Measurements from ENCODE around the gene PPP1R37. TPM values are rescaled to one million over a fixed set of nuclear protein-coding genes. Genes with fewer than 3 reads are reported as not detected.
A peak's percentile ranks its signal among the peaks of the same experiment; 100 is the strongest.

The PPP1R37 gene
- total RNA-seq, 1 donor from 2014 or later: 31.1 TPM

- TF ChIP-seq CTCF (IDR thresholded peaks at IDR 0.05): no peak
- Histone ChIP-seq H3K27me3 (no peaks in the 10 kb centered on the region), H3K4me1 (peaks cover under 1% of the 10 kb centered on the region), H3K4me3 (no peak overlapping the region), H3K36me3 (no peaks in the 10 kb centered on the region), H3K27ac (no peak overlapping the region), H3K9me3 (no peaks in the 10 kb centered on the region)
- intact Hi-C loops (cut with DNase I): no loop called here
- ATAC-seq: peak; percentile 20
- no peak for DNase-seq
These were observed 38.1 kb downstream of the PPP1R37 start for GRCh38 chr19:45130888-45131615.

DNA sequence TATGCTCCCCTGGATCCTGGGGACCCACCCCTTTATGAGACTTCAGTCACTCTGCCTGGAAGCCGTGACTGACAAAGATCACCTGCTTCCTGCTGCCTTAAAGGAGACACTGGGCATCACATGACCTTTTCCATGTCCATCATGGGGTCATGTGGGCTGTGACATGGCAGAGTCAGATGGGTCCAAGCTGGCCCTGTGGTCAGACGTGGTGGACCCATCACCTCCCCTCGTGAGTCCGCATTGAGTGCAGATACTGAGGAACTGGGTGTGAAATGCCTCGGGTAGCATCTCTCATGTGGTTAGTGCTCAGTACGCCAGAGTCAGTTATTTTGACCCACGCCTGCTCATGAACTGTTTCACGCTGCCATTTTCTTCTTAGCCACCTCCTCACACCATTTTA, 40.7 kb downstream of the PPP1R37 start:
- no peaks in the 10 kb centered on the region for H3K36me3 ChIP-seq
- ATAC-seq (no peak), DNase-seq (no peak)
- intact Hi-C loops (cut with DNase I): no loop called here
- H3K4me1 ChIP-seq: no peaks in the 10 kb centered on the region
- TF ChIP-seq CTCF (IDR thresholded peaks at IDR 0.05): no peak
- H3K27ac ChIP-seq: no peak overlapping the region
- no peak overlapping the region for H3K4me3 ChIP-seq
- no peaks in the 10 kb centered on the region for H3K27me3 ChIP-seq
- no peaks in the 10 kb centered on the region for H3K9me3 ChIP-seq

DNA sequence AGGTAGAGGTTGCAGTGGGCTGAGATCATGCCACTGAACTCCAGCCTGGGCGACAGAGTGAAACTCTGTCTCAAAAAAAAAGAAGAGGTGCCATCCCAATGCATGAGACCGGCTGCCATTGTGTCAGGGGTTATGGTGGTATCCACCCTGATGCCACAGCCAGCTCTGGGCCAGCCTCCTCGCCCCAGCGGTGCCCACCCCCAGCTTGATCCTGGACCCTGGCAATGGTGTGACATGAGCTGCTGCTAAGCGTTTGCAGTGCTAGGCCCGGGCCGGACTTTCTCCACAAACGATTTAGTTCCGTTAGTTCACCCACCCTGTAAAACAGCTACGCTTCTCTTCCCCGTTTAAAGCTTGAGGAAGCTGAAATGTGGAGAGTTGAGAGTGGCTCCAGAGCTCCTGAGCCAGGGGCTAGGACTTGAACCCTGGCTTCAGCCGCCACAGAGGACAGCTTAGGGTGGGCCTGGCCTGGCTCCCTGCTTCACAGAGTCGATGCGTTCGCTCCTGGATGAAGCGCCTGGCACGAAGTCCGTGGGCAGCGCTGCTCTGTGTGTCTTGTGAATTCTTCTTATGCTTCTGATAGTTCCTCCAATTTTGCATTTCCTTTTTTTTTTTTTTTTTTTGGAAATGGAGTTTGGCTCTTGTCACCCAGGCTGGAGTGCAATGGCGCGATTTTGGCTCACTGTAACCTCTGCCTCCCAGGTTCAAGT, 42.4 kb downstream of the PPP1R37 start:
- intact Hi-C loops (cut with DNase I): no loop called here
- no peaks in the 10 kb centered on the region for H3K27me3 ChIP-seq
- H3K4me1 ChIP-seq: no peaks in the 10 kb centered on the region
- H3K36me3 ChIP-seq: no peaks in the 10 kb centered on the region
- no peaks in the 10 kb centered on the region for H3K9me3 ChIP-seq
- no peak for TF ChIP-seq CTCF (IDR thresholded peaks at IDR 0.05)
- DNase-seq: no peak
- no peak for ATAC-seq
- no peak overlapping the region for H3K4me3 ChIP-seq
- no peak overlapping the region for H3K27ac ChIP-seq

DNA sequence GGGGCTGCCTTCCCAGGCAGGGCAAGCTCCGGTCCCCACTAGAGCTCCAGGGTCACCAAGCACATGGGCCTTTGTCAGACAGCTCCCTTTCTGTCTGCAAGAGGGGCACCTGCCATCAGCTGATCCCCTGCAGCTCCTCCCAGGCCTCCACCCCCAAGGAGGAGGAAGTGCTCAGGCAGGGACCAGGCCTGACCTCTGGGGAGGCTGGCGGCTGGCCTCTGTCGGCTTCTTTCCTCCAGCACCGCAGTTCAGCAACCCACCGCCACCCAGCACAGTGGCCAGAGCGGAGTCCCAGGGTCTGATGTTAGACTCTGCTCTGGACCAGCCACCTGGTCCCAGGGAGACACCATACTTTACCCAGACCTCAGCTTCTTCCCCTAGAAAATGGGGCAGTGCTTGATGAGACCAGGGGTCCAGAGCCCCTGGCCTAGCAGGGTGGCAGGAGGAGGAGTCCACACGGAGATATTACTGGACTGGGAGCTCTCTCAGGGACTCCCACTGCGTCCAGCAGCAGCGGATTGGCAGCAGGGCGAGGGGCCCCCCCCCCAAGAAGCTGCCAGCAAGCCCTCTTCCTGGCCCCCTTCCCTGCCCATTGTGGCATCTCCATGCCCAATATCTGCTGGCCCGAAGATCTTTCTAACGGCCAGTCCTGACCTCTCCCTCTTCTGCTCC, 43.7 kb downstream of the PPP1R37 start:
- H3K4me1 ChIP-seq: no peaks in the 10 kb centered on the region
- TF ChIP-seq CTCF (IDR thresholded peaks at IDR 0.05): no peak
- no peak overlapping the region for H3K4me3 ChIP-seq
- peak; percentile 17 for ATAC-seq
- H3K36me3 ChIP-seq: no peaks in the 10 kb centered on the region
- no peaks in the 10 kb centered on the region for H3K27me3 ChIP-seq
- no peaks in the 10 kb centered on the region for H3K9me3 ChIP-seq
- DNase-seq: no peak
- intact Hi-C loops (cut with DNase I): no loop called here
- H3K27ac ChIP-seq: no peak overlapping the region

DNA sequence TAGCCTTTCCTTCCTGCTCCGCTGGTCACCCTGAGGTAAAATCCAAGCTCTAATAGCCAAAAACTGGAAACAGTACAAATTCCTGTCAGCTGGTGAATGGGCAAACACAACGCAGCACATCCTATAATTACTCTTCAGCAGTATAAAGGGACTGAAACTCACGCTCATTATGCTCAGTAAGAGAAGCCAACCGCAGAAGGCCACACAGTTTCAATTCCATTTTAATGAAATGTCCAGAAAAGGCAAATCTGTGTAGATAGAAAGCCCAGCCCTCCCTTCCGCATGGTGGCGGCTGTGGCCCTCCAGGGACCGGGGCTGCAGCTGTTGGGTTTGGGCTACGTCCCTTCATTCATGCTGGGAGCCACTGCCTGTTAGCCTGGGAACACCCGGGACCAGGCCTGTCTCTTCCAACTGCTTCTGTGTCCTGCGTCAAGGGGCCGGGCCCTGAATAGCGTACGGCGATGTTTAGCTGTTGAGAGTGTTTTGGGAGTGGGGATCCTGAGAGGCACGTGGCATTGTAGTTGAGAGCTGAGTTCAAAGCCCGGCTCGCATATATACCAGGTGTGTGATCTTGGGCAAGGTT, 44.3 kb downstream of the PPP1R37 start:
- Histone ChIP-seq H3K9me3 (no peaks in the 10 kb centered on the region), H3K4me1 (no peaks in the 10 kb centered on the region), H3K27ac (no peak overlapping the region), H3K27me3 (no peaks in the 10 kb centered on the region), H3K36me3 (peaks cover 3% of the 10 kb centered on the region), H3K4me3 (no peak overlapping the region)
- TF ChIP-seq CTCF (IDR thresholded peaks at IDR 0.05): no peak
- ATAC-seq (no peak), DNase-seq (no peak)
- intact Hi-C loops (cut with DNase I): no loop called here
